ENCODE data around the gene SLC24A5. TPM values are rescaled to one million over a fixed set of nuclear protein-coding genes. Genes with fewer than 3 reads are reported as not detected.

SLC24A5 gene
- total RNA-seq, 1 donor from 2014 or later, result not detected

GRCh38 chr15:48178648-48178931, 57.8 kb downstream of the SLC24A5 start:
- Histone ChIP-seq H3K36me3 (no peaks in the 10 kb centered on the region), H3K27me3 (ENCODE audit: low read depth) (peaks cover 14% of the 10 kb centered on the region), H3K4me3 (peak overlapping the region; percentile 75), H3K9me3 (replicated peaks) (peaks cover 5% of the 10 kb centered on the region), H3K27ac (replicated peaks) (no peak overlapping the region), H3K4me1 (peaks cover 22% of the 10 kb centered on the region)
- TF ChIP-seq CTCF (IDR thresholded peaks at IDR 0.05; ENCODE audit: borderline replicate concordance), result no peak
- intact Hi-C loops (cut with micrococcal nuclease), result no loop called here
- no peak for DNase-seq

GRCh38 chr15:48182749-48183148, 62.0 kb downstream of the SLC24A5 start:
- Histone ChIP-seq H3K4me3 (no peak overlapping the region), H3K4me1 (peaks cover 9% of the 10 kb centered on the region), H3K9me3 (replicated peaks) (peaks cover 3% of the 10 kb centered on the region), H3K27me3 (ENCODE audit: low read depth) (peaks cover 12% of the 10 kb centered on the region), H3K36me3 (no peaks in the 10 kb centered on the region), H3K27ac (replicated peaks) (no peak overlapping the region)
- intact Hi-C loops (cut with micrococcal nuclease), result no loop called here
- DNase-seq, result no peak
- TF ChIP-seq CTCF (IDR thresholded peaks at IDR 0.05; ENCODE audit: borderline replicate concordance), result no peak

GRCh38 chr15:48185529-48185928, 64.7 kb downstream of the SLC24A5 start:
- TF ChIP-seq CTCF (IDR thresholded peaks at IDR 0.05; ENCODE audit: borderline replicate concordance), result no peak
- Histone ChIP-seq H3K36me3 (no peaks in the 10 kb centered on the region), H3K4me1 (no peaks in the 10 kb centered on the region), H3K27ac (replicated peaks) (no peak overlapping the region), H3K27me3 (ENCODE audit: low read depth) (peaks cover 8% of the 10 kb centered on the region), H3K9me3 (replicated peaks) (peaks cover 3% of the 10 kb centered on the region), H3K4me3 (no peak overlapping the region)
- DNase-seq, result no peak
- intact Hi-C loops (cut with micrococcal nuclease), result no loop called here

GRCh38 chr15:48186271-48186670, 65.5 kb downstream of the SLC24A5 start:
- Histone ChIP-seq H3K4me3 (no peak overlapping the region), H3K27ac (replicated peaks) (no peak overlapping the region), H3K9me3 (replicated peaks) (peaks cover 3% of the 10 kb centered on the region), H3K27me3 (ENCODE audit: low read depth) (peaks cover 11% of the 10 kb centered on the region), H3K36me3 (no peaks in the 10 kb centered on the region), H3K4me1 (no peaks in the 10 kb centered on the region)
- intact Hi-C loops (cut with micrococcal nuclease), result no loop called here
- TF ChIP-seq CTCF (IDR thresholded peaks at IDR 0.05; ENCODE audit: borderline replicate concordance), result no peak
- DNase-seq, result no peak

- intact Hi-C loops (cut with micrococcal nuclease), result no loop called here
Observed at GRCh38 chr15:48190932-48191573, 70.3 kb downstream of the SLC24A5 start.

More at GRCh38 chr15:48190932-48191573, 70.3 kb downstream of the SLC24A5 start:
- no peak for TF ChIP-seq CTCF (IDR thresholded peaks at IDR 0.05; ENCODE audit: borderline replicate concordance)
- Histone ChIP-seq H3K27me3 (ENCODE audit: low read depth) (peaks cover 51% of the 10 kb centered on the region), H3K4me1 (no peaks in the 10 kb centered on the region), H3K9me3 (replicated peaks) (no peaks in the 10 kb centered on the region), H3K4me3 (peak overlapping the region; percentile 14), H3K36me3 (no peaks in the 10 kb centered on the region), H3K27ac (replicated peaks) (no peak overlapping the region)
- peak; percentile 48 for DNase-seq

All from left ventricle myocardium inferior (tissue), 1 donor.